Limb (tissue), 2 donors: ENCODE measurements around the gene FRMPD4.
A peak's percentile ranks its signal among the peaks of the same experiment; 100 is the strongest.
"Not testable (repeated sequence)": the region's sequence is repeated elsewhere in the genome, so short reads cannot be mapped to it uniquely, and the experiment has no call there.

Source experiments
- DNase-seq, 2 donors: peaks; one replicate each; pipeline ENCODE4 v3.0.0-alpha.2; 2016; ENCODE audit errors: extremely low spot score in 2 of 2

The FRMPD4 gene

DNA sequence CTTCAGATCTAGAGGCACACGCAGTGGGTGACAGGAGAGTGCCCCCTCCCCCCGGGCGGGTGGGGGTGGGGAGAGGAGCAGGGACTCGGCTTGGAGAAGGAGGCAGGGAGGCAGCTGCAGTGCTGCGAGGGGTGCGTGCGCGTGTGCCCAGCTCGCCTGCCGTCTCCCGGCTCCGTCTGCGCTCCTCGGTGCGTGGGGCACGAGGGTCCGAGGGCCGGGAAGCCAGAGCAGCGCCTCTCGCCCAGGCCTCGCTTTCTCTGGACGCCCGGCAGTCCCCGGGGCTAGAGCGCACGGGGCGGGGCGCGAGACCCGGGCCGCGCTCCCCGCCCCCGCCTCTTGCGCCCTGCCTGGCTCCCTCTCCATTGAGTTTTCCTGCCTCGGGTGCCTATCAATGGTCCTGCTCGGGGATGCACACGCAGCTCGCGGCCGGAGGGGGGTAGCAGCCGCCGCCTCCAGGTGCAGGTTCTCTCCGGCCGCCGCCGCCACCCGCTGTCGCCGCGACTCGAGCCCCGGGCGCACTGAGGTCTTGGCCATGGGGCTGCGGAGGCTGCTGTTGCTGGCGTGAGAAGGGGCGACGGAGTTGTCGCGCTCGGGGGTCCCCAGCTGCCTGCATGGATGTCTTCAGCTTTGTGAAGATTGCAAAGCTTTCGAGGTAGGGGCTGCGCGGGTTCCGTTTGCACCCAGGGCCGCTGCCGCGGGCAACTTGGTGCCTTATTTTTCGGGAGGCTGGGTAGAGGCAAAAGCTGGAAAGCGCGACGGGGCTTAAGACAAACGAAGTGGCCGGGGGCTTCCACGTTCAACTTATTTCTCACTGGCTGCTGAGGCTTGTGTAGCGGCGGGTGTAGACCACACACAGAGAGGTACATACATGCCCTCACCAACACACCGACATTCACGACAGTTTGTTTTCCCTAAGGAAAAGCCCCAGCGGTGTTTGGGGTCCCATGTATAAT, at the start of gene FRMPD4:
FRMPD4 (plus strand) TSS at position 113 of the 953 bp plus-strand sequence; CDS start at position 612, 499 bp downstream.
- peak in 1 of 2 donors; percentile 52 for DNase-seq

DNA sequence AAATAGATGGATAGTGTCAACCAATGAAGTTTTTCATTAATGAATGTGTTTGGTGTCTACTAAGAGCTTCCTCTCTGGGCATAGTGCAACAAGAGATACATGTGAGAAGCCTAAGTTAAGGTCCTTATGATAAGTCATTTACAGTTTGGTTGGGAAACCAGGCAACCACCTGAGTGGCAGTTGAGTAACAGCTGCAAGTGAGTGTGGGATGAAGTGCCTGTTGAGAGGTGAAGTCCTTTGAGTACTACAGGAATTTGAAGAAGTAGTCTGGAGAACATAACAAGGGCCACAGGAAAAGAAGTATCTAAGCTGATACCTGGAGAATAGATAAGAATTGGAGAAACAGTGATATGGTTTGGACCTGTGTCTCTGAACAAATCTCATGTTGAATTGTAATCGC, 48.5 kb upstream of the FRMPD4 start:
- no peak for DNase-seq

DNA sequence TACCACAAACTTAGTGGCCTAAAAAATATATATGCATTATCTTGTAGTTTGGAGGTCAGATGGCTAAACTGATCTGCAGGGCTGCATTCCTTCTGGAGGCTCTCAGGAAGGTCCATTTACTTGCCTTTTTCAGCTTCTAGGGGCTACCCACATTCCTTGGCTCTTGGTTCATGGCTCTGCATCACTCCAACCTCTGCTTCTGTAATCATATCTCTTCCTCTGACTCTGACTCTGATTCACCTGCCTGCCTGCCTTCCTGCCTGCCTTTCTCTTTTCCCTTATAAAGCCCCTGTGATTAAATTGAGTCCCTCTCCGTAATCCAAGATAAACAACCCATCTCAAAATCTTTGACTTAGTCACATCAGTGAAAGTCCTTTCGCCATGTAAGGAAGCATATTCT, 25.0 kb upstream of the FRMPD4 start:
- no peak for DNase-seq

DNA sequence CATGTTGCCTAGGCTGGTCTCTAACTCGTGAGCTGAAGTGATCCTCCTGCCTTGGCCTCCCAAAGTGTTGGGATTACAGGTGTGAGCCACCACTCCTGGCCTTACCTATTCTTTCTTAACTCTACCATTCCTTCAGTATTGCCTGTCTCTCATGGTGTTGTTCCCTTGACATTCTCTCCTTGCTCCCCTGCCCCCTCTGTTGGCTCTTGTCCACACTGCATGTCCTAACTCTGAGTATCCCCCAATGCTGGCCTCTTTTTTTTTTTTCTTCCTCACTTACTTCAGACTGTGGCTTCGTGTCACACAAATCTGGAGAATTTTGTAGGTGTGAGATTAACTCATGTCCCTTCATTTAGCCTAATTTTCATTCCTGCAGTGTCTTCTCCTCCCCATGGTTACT, 22.9 kb upstream of the FRMPD4 start:
- DNase-seq, result no peak

DNA sequence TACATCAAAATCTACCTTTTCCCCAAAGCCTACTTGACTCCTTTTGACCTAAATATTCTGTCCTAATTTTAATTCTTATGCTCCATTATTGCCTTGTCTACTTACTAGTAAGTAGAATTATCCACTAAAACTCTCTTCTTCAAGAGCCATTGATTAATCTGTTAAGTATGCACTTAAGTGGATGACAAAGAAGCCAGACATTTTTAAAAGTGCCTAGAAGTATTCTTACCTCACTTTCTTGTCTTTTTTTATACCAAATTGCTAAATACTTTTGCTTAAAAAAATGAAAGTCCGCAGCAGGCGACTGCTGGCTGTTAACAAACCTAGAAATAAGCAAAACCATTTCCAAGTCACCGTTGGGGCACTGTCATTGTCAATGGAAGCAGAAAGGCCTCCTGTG, 20.1 kb upstream of the FRMPD4 start:
- no peak for DNase-seq

DNA sequence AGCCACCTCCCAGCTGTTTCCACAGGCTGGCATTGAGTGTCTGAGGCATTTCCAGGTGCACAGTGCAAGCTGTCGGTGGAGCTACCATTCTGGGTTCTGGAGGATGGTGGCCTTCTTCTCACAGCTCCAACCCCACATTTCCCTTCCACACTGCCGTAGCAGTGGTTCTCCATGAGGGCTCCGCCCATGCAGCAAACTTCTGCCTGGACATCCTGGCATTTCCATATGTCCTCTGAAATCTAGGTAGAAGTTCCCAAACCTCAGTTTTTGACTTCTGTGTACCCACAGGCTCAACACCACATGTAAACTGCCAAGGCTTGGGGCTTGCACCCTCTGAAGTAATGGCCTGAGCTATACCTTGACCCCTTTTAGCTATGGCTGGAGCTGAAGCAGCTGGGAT, 10.3 kb upstream of the FRMPD4 start:
- DNase-seq, result no peak

DNA sequence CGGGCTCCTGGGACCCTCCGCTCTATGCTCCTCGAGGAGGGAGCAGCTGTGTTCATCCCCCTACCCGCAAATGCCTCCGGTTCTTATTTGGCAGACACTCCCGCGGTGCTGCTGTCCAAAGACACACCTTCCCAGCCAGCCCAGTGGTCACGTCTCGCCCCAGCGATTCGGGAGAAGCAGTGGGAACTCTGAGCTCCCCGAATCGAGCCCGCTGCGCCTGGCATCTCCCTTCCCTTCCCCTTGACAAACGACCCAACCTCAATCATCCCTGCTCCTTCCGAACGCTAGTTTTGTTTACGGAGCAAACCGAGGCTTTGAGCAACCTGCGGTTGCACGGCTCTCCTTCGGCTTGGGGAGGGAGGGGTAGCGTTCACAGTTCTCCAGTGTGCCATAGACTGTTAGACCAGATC, 317 bp upstream of the FRMPD4 start:
- peak in 1 of 2 donors; percentile 56 for DNase-seq

DNA sequence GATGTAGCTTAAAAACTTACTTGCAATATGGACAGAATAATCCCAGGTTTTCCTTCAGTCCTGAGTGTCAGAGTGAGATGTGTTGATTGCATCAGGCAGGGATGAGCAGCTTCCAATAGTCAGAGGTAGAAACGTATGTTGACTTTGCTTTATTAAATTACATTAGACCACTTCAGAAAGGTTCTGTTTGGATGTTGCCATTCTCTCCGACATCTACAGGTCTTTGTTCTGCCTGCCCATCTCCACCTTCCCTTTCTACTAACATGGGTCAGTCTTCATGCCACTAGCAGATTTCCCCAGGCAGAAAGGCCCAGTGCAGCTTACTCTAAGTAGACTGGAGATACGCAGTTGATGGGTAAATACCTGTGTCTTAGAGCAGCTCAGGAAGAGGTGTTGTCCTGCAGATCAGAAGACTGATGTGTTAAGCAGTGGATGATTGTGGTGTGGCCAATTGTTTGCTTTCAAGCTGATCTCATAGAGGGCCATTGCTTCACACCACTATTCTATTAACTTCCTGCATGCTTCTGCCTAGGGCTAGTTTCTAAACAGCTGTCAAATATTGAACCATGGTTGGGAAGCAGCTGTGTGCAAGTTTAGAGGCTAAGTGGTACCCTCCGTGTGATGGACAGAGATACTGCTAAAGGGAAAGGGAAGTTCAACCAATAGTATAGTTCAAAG, 1.8 kb downstream of the FRMPD4 start:
- no peak for DNase-seq

DNA sequence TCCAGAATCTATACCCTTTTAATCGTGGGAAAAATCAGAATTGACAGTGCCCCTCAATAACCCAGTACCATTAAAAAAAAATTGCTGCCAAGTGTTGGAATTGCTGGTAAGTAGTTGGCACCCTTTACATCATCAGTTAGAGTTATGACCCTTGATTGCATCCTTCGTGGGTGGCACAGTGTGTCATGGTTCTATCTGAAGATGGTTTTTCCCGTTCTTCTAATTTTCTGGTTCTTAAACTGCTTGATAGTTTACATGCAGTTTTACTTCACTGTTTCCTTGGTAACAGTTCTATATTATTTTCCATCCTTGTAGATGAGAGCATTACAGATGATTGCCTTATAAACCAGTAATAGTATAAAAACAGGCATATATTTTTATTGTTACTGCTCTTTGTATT, 3.2 kb downstream of the FRMPD4 start:
- DNase-seq, result no peak

DNA sequence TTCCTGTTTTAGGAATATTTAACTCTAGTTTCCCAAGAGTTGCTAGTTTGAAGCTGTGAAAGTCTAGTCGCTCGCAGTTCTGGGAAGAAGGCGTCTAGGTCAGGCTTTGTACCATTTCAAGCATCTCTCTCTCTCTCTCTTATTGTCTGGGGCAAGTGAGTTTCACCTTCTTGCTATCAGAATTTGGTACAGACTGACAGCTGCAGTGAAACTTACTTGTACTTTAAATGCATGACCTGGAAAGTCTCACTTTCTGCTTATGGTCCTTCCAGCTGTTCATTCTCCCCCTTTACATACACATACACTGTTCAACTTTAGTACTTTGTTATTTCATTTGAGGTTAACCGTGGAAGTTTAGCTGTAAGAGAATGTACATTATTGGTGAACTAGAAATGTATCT, 4.4 kb downstream of the FRMPD4 start:
- no peak for DNase-seq

DNA sequence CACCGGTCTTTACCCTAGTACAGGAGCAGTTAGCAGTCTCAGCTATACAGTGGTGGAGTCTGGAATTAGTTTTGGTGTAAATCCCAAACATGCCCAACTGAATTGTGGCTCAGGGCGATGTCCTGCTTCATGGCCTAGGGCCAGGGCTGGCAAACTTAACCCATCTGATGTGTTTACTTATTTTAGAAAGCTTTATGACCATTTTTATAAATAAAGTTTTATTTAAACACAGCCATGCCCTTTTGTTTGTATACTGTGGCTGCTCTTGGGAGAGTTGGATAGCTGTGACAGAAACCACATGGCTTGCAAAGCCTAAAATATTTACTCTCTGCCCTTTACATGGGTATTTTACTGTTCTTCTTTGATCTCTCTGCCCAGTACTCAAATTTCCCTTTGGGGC, 7.1 kb downstream of the FRMPD4 start:
- no peak for DNase-seq

DNA sequence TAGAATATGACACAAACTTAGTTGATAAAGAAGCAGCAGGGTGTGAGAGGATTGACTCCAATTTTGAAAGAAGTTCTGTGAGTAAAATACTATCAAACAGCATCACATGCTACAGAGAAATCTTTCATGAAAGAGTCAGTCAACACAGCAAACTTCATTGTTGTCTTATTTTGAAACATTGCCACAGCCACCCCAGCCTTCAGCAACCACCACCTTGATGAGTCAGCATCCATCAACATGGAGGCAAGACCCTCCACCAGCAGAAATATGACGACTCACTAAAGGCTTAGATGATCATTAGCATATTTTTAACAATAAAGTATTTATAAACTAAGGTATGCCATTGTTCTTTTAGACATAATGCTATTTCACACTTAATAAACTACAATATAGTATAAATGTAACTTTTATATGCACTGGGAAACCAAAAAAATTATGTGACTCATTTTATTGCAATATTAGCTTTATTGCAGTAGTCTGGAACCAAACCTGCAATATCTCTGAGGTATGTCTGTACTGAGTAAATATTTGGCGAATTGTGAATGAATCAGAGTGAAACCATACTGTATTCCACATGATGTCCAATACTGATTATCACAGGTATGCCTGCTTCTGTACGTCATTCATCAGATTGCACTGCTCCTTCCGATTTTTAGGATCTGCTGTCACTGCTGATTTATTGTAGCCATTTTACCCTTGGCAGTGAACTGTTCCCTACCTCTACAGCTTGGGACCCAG, 11.6 kb downstream of the FRMPD4 start:
- DNase-seq, result no peak

DNA sequence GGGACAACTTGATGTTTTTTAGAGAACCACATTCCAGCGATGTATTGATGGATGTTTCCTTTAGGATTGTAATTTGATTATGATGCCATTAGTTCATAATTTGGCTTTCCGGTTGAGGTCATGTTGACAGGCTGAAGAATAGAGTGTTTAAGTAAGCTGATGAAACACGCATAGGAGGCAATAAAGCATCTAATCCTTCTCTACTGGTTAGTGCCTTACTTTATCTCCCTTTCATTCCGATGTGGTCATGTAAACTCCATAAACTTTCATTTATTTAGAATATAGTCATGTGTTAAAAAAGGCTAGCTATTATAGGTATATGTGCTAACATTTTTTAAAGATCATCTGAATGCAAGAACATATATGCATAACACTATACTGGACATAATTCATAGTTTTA, 15.0 kb downstream of the FRMPD4 start:
- no peak for DNase-seq

DNA sequence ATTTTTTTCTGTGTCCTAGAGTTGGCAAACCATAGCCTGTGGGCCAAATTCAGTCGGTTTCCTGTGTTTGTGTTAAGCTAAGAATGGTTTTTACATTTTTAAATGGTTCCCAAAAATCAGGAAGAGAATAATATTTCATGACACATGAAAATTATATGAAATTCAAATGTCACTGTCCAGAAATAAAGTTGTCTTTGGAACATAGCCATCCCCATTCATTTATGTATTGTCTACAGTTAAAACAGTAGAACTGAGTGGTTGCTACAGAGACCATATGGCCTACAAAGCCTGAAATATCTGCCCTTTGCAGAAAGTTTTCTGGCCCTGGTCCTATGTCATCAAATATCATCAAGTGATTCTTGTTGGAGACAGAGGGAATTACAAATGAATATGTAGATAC, 15.5 kb downstream of the FRMPD4 start:
- peak in 1 of 2 donors; percentile 8 for DNase-seq

DNA sequence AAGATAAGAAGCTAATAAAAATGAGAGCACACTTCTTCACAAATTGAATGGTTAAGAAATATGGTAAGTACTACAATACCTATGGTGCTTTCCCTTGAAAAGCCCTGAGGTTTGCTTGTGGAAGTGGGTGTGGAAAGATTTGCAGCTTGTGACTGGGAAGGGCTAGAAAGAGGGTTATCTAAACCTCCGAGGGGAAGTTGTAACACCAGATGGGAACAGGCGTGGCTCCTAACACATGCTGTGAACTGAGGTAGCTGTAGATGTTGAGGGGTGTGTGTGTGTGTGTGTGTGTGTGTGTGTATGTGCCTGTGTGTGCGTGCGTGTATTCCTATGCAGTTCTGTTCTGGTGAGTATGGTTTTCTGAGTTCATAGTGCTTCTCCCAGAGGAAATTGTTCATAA, 21.5 kb downstream of the FRMPD4 start:
- DNase-seq, result no peak

DNA sequence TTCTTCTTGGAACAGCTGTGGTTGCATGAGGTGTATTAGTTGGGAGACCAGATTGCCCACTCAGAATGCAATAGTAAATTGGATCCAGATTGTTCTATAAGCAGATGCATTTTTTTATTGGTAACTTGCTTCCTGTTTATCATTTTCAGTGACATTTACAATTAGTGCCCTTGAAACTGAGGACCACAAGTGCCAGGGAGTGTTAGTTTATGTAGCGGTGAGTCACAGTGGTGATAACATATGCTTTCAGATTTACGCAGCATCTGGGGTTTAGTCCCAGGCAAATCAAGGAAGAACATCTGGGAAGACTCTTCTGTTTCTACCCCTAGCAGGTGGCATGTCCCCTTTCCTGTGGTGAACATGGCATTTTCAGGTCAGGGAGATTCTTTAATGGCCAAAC, 24.1 kb downstream of the FRMPD4 start:
- DNase-seq, result no peak

DNA sequence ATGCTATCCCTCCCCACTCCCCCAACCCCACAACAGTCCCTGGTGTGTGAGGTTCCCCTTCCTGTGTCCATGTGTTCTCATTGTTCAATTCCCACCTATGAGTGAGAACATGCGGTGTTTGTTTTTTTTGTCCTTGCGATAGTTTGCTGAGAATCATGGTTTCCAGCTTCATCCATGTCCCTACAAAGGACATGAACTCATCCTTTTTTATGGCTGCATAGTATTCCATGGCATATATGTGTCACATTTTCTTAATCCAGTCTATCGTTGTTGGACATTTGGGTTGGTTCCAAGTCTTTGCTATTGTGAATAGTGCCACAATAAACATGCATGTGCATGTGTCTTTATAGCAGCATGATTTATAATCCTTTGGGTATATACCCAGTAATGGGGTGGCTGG, 25.9 kb downstream of the FRMPD4 start:
- not testable (repeated sequence) for DNase-seq

DNA sequence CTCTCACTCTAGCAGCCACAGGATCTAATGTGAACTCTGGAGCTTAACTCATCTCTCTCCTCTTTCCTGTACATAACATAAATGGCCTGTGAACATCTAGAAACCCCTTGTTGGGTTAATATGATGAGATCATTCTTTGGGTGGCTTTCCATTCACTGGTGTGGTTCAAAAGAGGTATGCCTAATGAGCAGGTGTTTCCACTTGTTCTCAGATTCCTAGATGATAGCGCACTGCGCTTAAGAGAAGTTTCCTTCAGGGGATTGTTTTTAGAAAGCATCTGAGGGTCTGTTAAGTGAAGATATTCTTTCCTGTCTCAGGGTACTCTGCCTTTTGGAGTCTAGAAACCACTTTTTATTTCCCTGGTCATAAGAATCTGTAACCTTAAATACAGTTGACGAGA, 32.5 kb downstream of the FRMPD4 start:
- no peak for DNase-seq

DNA sequence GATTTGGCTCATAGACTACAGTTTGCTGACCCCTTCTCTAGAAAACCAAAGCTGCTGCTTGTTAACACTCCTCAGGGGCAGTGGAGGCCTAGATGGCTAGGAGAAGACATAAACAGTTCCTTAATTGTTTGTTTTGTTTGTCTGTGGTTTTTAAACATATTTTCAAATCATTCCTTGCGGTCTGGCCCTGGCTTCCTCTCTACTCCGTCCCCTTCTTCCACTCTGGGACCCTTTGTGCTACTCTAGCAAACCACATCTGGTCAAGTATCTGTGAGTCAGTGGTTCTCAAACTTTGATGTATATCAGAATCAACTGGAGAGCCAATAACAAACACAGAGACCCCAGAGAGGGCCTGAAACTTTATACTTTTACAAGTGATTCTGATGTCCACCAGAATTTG, 36.1 kb downstream of the FRMPD4 start:
- DNase-seq, result no peak

DNA sequence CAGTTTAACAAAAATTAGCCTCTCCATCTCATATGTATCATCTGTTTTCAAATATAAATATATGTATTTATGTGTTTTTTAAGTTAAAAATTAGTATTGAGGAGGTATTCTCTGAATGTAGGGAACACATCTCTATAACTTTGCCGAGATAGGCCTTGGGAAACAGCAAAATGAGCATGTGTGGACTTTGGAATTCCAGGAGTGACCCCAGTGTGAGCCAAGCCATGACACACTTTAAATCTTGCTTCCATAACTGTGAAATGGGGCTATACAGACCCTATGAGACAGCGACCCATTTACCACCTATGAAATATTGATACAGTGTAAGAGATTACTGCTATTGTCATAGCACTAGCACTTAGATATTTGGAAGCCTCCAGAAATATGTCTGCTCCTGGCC, 58.8 kb downstream of the FRMPD4 start:
- DNase-seq, result no peak

DNA sequence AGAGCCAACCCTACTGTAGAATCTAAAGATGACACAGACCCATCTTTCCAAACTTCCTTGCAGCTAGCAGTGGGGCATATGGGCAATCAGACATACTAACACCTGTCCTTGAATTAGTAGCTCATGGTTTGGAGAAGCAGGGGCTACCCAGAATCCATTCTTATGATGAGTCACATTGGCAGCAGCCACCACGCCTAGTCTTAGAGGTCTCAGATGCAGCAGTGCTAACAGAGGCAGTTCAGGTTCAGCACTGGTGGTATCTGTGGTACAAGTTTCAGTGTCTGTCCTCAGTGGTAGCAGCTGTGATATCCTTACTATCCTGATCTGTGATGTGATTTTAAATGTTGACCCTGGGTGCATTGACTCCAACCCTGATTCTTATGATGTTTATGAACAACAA, 68.1 kb downstream of the FRMPD4 start:
- DNase-seq, result no peak

DNA sequence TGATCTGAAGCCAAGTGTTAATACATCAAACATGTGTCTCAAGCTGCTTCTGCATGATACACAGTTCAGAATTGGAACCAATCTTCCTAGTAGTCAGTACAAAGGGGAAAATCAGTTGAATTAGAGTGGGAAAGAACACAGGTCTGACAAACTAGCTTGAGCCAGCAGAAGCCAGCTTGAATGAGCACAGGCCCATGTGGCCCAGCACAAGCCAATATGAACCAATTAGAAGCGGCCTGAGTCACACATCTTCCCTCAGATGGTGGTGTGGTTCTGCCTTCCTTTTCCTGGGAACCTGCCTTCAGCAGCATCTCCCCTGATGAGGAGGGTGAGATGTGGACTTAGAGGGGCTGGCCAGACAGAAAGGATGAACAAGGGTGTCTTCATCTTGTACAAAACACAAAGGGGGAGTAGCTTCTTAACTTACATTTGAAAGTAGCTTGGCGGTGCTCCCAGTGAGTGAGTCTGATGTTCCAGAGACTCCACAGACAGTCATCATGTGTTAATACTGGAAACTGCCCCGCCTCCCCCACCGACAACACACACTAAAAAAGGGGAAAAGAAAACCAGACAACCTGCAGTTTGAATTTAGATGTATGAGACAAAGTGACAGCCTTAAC, 72.0 kb downstream of the FRMPD4 start:
- DNase-seq, result peak in 1 of 2 donors; percentile 23
